B cell (primary cell): ENCODE measurements around the gene CCL3. TPM values are rescaled to one million over a fixed set of nuclear protein-coding genes. Genes with fewer than 3 reads are reported as not detected.

ENCODE experiments used
- ATAC-seq: fragments of 200-7000 bp; cut with Tn5 transposase; one replicate; pipeline ENCODE4 v1.10.0; 2021; ENCODE audit warnings: low read depth, mild to moderate bottlenecking, moderate number of reproducible peaks, moderate library complexity
- CTCF ChIA-PET: fragments of 350-600 bp; sonication (Branson Sonifier 250); formaldehyde crosslinking; loops from one replicate; lab custom pipeline; 2021; ENCODE audit warnings: antibody characterized with exemption, inconsistent platforms; lab: Charles Lee
- POLR2A ChIA-PET: fragments of 350-600 bp; sonication (Branson Sonifier 250); formaldehyde crosslinking; loops from one replicate; lab custom pipeline; 2021; ENCODE audit warnings: antibody characterized with exemption; lab: Charles Lee
- DNase-seq: peaks from one replicate; pipeline ENCODE4 v3.0.0; 2013
- H2AFZ ChIP-seq: 2 replicates; pipeline ENCODE4 v1.6.1; 2012; ENCODE audit warnings: mild to moderate bottlenecking, low read depth, low read length; ENCODE audit not compliant: insufficient read depth, poor library complexity, severe bottlenecking
- H3K27ac ChIP-seq, 2 donors: 1 replicate in 1 of 2; 2 replicates in 1 of 2; pipeline ENCODE4 v1.5.1; 2012 to 2013; ENCODE audit warnings: low read length in 2 of 2, mild to moderate bottlenecking in 2 of 2, moderate library complexity in 1 of 2
- H3K27me3 ChIP-seq, 4 experiments: fragments of 200-600 bp in 1 of 4; sonication (generic) in 1 of 4; replicated peaks in 1 of 4; 1 replicate in 2 of 4; 2 replicates in 2 of 4; pipeline versions ENCODE4 v1.6.1 to v1.7.0; 2013 to 2016; ENCODE audit warnings: low read length in 3 of 4, mild to moderate bottlenecking in 2 of 4, mixed read lengths in 1 of 4, moderate library complexity in 1 of 4; ENCODE audit not compliant: insufficient read depth in 4 of 4, control insufficient read depth in 3 of 4; ENCODE audit errors: control extremely low read depth in 1 of 4
- H3K36me3 ChIP-seq, 2 experiments: replicated peaks in 1 of 2; 1 replicate in 1 of 2; 2 replicates in 1 of 2; pipeline versions ENCODE4 v1.6.1 to v1.7.1; 2013; ENCODE audit warnings: low read length in 1 of 2; ENCODE audit not compliant: insufficient read depth in 2 of 2, control insufficient read depth in 1 of 2; ENCODE audit errors: control extremely low read depth in 1 of 2, extremely low read depth in 1 of 2
- H3K4me1 ChIP-seq, 2 donors: fragments of 200-600 bp in 1 of 2; sonication (generic) in 1 of 2; 1 replicate in 1 of 2; 2 replicates in 1 of 2; pipeline versions ENCODE4 v1.5.1 to v1.6.1; 2013 to 2017; ENCODE audit warnings: low read length in 2 of 2; ENCODE audit not compliant: control insufficient read depth in 2 of 2, insufficient read depth in 2 of 2
- H3K4me2 ChIP-seq: replicated peaks from 2 replicates; pipeline ENCODE3; 2012; ENCODE audit warnings: mild to moderate bottlenecking, low read depth, low read length; ENCODE audit not compliant: poor library complexity, severe bottlenecking
- H3K4me3 ChIP-seq, 5 experiments: fragments of 200-600 bp in 1 of 5; sonication (generic) in 1 of 5; 1 replicate in 3 of 5; 2 replicates in 2 of 5; pipeline versions ENCODE4 v1.5.1 to v1.7.0; 2011 to 2016; ENCODE audit warnings: low read length in 4 of 5, mild to moderate bottlenecking in 4 of 5, low read depth in 2 of 5, control low read depth in 1 of 5, moderate library complexity in 1 of 5; ENCODE audit not compliant: insufficient read depth in 1 of 5; ENCODE audit errors: control extremely low read depth in 1 of 5, extremely low read depth in 1 of 5
- H3K79me2 ChIP-seq: fragments of 200-600 bp; sonication (generic); one replicate; pipeline ENCODE4 v1.6.0; 2016; ENCODE audit warnings: low read length; ENCODE audit not compliant: control insufficient read depth, insufficient read depth
- H3K9ac ChIP-seq: fragments of 200-600 bp; sonication (generic); 2 replicates; pipeline ENCODE4 v1.6.1; 2017; ENCODE audit warnings: mild to moderate bottlenecking, low read length, moderate library complexity
- H3K9me3 ChIP-seq, 3 donors: one replicate each; pipeline versions ENCODE4 v1.6.1 to v1.7.1; 2013; ENCODE audit warnings: low read length in 2 of 3; ENCODE audit not compliant: control insufficient read depth in 2 of 3, insufficient read depth in 1 of 3; ENCODE audit errors: control extremely low read depth in 1 of 3
- H4K20me1 ChIP-seq: 2 replicates; pipeline ENCODE4 v1.6.0; 2012; ENCODE audit warnings: mild to moderate bottlenecking, low read length; ENCODE audit not compliant: insufficient read depth, control insufficient read depth, poor library complexity, severe bottlenecking
- H3K27ac Mint-ChIP-seq: one replicate; pipeline ENCODE4 v1.8.0; 2021; ENCODE audit warnings: mixed read lengths
- H3K27me3 Mint-ChIP-seq: one replicate; pipeline ENCODE4 v1.8.0; 2021; ENCODE audit warnings: mixed read lengths
- H3K4me1 Mint-ChIP-seq: one replicate; pipeline ENCODE4 v1.8.0; 2021; ENCODE audit warnings: mixed read lengths
- H3K4me3 Mint-ChIP-seq: one replicate; pipeline ENCODE4 v1.8.0; 2021; ENCODE audit warnings: mixed read lengths
- H3K9me3 Mint-ChIP-seq: one replicate; pipeline ENCODE4 v1.8.0; 2022; ENCODE audit warnings: mixed read lengths; ENCODE audit not compliant: insufficient read depth
- EZH2 ChIP-seq: IDR thresholded peaks from 2 replicates; pipeline ENCODE4 v1.6.1; 2012; ENCODE audit warnings: borderline replicate concordance, low read depth, mild to moderate bottlenecking, moderate library complexity, low read length; ENCODE audit not compliant: insufficient read depth, poor library complexity, severe bottlenecking
- WGBS: methylation state at CpG from one replicate; pipeline ENCODE4 v1.1.5; 2013; ENCODE audit warnings: missing lambda C conversion rate; ENCODE audit not compliant: insufficient coverage; 5-methylcytosine and 5-hydroxymethylcytosine counted together
- intact Hi-C: fragments of 100-400 bp; cut with micrococcal nuclease; formaldehyde crosslinking; loops from one replicate; pipeline ENCODE4 v1.10.0; 2022
- polyA plus RNA-seq: library from polyadenylated mRNA; depleted of rRNA; stranded (reverse); fragments of >200 nt; gene quantifications from 2 replicates; pipeline ENCODE4 v1.2.3, GENCODE V29; 2012
- total RNA-seq, 2 donors: library from RNA; stranded (reverse); fragments of 120-200 nt in 1 of 2; gene quantifications; 1 replicate in 1 of 2; 2 replicates in 1 of 2; pipeline versions ENCODE4 v1.2.3 to v1.2.4, GENCODE V29; 2013 to 2022
- TF ChIP-seq, protein P1 (sequence below): fragments of 200-600 bp; IDR thresholded peaks from one replicate; pipeline ENCODE4 v1.8.0; 2022; ENCODE audit warnings: antibody characterized with exemption, mild to moderate bottlenecking

The CCL3 gene
- total and polyA plus RNA-seq, 2 donors (not counting 1 experiment from before 2014, with no cell fraction given), result 5.7 to 31.3 TPM

DNA sequence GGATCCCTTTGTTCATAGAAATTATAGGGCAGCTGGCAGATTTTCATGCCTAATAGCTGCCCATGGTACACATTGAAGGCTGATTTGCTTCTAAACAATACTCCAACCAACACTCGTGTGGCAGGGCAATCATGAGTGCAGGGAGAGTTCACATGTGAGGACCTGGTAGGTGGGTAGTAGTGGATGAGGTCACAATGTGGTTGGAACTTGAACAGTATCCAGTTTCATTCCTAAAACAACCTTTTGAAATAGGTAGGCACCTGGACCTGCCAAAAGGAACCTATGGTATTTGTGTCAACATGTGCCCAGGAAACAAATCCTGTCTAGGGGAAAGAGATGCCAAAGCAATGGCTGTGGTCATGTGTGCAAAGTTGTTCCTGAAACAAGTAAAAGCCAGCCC, 46.5 kb upstream of the CCL3 start:
- no peak overlapping the region for H2AFZ ChIP-seq
- Mint-ChIP-seq H3K9me3 (peaks cover 3% of the 10 kb centered on the region), H3K4me3 (no peak overlapping the region), H3K27ac (no peak overlapping the region), H3K27me3 (no peaks in the 10 kb centered on the region), H3K4me1 (peaks cover 57% of the 10 kb centered on the region)
- ChIA-PET CTCF (interaction anchor here (1.0 to 6.6 kb wide), 3 partner anchors 9 to 161 kb away, joined by 4 to 71 read pairs (median 6); no protein-coding TSS in a partner anchor), POLR2A (interaction anchor here (1.0 kb wide), 1 partner anchor 10 kb away, joined by 3 read pairs; no protein-coding TSS in a partner anchor)
- H3K4me2 ChIP-seq, result peak overlapping the region; percentile 49
- no peak overlapping the region for H3K27ac ChIP-seq
- H3K4me3 ChIP-seq, result peak overlapping the region in 1 of 5 experiments; percentile 11
- H3K9me3 ChIP-seq, result peaks cover 0 to 4% (median 0%) of the 10 kb centered on the region in 3 donors
- TF ChIP-seq EZH2, result no peak
- TF ChIP-seq, protein P1, sequence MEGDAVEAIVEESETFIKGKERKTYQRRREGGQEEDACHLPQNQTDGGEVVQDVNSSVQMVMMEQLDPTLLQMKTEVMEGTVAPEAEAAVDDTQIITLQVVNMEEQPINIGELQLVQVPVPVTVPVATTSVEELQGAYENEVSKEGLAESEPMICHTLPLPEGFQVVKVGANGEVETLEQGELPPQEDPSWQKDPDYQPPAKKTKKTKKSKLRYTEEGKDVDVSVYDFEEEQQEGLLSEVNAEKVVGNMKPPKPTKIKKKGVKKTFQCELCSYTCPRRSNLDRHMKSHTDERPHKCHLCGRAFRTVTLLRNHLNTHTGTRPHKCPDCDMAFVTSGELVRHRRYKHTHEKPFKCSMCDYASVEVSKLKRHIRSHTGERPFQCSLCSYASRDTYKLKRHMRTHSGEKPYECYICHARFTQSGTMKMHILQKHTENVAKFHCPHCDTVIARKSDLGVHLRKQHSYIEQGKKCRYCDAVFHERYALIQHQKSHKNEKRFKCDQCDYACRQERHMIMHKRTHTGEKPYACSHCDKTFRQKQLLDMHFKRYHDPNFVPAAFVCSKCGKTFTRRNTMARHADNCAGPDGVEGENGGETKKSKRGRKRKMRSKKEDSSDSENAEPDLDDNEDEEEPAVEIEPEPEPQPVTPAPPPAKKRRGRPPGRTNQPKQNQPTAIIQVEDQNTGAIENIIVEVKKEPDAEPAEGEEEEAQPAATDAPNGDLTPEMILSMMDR, result no peak
- ATAC-seq, result no peak
- no peak overlapping the region for H3K9ac ChIP-seq
- no peaks in the 10 kb centered on the region for H3K79me2 ChIP-seq
- H4K20me1 ChIP-seq, result no peaks in the 10 kb centered on the region
- H3K27me3 ChIP-seq, result no peaks in the 10 kb centered on the region
- H3K36me3 ChIP-seq, result no peaks in the 10 kb centered on the region
- WGBS, result no CpG with 5 or more reads among the region's 1 CpG
- peaks cover 58% of the 10 kb centered on the region in 2 donors for H3K4me1 ChIP-seq
- intact Hi-C loops, result no loop called here
- no peak for DNase-seq

DNA sequence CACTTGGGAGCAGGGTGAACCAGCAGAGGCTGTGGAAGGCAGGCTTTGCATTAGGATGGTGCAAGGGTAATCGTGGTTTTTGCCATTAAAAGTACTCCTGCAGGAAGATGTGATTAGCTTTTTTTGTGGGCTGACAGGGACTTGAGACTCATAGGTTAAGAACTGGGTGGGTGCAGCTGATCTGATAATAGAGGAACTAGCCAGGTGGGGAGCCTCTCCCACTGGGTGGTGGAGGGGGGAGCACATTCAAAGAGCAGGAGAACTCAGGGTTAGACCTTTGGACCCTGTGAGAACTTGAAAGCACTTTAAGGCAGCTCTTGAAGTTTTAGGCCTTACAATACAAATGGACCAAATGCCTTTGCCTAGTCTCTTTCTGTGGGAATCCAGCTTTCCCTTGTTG, 46.1 kb upstream of the CCL3 start:
- POLR2A ChIA-PET, result interaction anchor here (1.0 kb wide), 1 partner anchor 9 kb away, joined by 3 read pairs; no protein-coding TSS in a partner anchor
- CTCF ChIA-PET, result interaction anchor here (1.0 to 6.6 kb wide), 3 partner anchors 8 to 160 kb away, joined by 4 to 71 read pairs (median 6); no protein-coding TSS in a partner anchor
- H3K36me3 ChIP-seq, result no peaks in the 10 kb centered on the region

More for the DNA sequence above, 46.1 kb upstream of the CCL3 start:
- DNase-seq (peak; percentile 32), ATAC-seq (no peak)
- peak overlapping the region in 1 of 5 experiments; percentile 11 for H3K4me3 ChIP-seq
- H3K79me2 ChIP-seq, result no peaks in the 10 kb centered on the region
- H3K9me3 ChIP-seq, result peaks cover 0 to 4% (median 0%) of the 10 kb centered on the region in 3 donors
- peak overlapping the region; percentile 23 for H3K4me3 Mint-ChIP-seq
- peak overlapping the region; percentile 26 for H3K27ac Mint-ChIP-seq
- H2AFZ ChIP-seq, result no peak overlapping the region
- H3K4me1 ChIP-seq, result peaks cover 60 to 62% of the 10 kb centered on the region in 2 donors
- H4K20me1 ChIP-seq, result no peaks in the 10 kb centered on the region
- no peaks in the 10 kb centered on the region for H3K27me3 Mint-ChIP-seq
- H3K9me3 Mint-ChIP-seq, result peaks cover 3% of the 10 kb centered on the region
- no peak overlapping the region for H3K27ac ChIP-seq
- peaks cover 55% of the 10 kb centered on the region for H3K4me1 Mint-ChIP-seq
- TF ChIP-seq, protein P1, result no peak
- no peak for TF ChIP-seq EZH2
- no peak overlapping the region for H3K9ac ChIP-seq
- intact Hi-C loops, result no loop called here
- H3K27me3 ChIP-seq, result no peaks in the 10 kb centered on the region
- peak overlapping the region; percentile 49 for H3K4me2 ChIP-seq
- WGBS, result 33% methylated on average over 1 of the region's 1 CpG
